Measurements from ENCODE around the gene ANKRD60. TPM values are rescaled to one million over a fixed set of nuclear protein-coding genes. Genes with fewer than 3 reads are reported as not detected.

The ANKRD60 gene
- total RNA-seq, 2 donors from 2014 or later, result not detected

DNA sequence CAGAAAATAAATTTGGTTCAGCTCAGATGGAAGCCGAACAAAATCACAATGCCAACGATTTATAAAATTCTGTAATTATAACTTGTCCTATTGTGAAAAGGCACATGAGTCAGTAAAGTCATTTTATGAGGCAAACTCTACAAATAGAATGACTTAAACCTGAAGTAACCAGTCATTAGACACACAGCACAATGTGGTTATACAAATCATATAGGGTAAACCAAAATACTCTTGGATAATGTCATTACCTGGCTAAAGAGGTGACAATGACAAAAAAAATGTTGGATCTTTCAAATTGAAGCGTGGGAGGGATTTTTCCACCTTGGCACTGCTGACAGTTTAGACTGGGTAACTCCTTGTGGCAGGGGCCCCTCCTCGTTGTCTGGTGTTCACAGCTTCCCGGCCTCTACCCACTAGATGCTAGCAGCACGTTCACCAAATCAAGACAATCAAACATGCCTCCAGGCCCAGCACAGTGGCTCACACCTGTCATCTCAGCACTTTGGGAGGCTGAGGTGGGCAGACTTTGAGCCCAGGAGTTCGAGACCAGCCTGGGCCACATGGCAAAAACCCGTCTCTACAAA is 5.0 kb downstream of the ANKRD60 start:
- H3K4me1 ChIP-seq (ENCODE audit: control insufficient read depth in 1 of 2, low read depth in 2 of 2), result peaks cover 0 to 5% of the 10 kb centered on the region in 2 donors
- TF ChIP-seq, protein P1, sequence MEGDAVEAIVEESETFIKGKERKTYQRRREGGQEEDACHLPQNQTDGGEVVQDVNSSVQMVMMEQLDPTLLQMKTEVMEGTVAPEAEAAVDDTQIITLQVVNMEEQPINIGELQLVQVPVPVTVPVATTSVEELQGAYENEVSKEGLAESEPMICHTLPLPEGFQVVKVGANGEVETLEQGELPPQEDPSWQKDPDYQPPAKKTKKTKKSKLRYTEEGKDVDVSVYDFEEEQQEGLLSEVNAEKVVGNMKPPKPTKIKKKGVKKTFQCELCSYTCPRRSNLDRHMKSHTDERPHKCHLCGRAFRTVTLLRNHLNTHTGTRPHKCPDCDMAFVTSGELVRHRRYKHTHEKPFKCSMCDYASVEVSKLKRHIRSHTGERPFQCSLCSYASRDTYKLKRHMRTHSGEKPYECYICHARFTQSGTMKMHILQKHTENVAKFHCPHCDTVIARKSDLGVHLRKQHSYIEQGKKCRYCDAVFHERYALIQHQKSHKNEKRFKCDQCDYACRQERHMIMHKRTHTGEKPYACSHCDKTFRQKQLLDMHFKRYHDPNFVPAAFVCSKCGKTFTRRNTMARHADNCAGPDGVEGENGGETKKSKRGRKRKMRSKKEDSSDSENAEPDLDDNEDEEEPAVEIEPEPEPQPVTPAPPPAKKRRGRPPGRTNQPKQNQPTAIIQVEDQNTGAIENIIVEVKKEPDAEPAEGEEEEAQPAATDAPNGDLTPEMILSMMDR (IDR thresholded peaks at IDR 0.05), result no peak
- H3K4me3 ChIP-seq, result no peak overlapping the region
- peaks cover 4% of the 10 kb centered on the region for H3K9me3 ChIP-seq
- peaks cover 9% of the 10 kb centered on the region for H3K27me3 ChIP-seq (replicated peaks; ENCODE audit: insufficient read depth)
- ATAC-seq (ENCODE audit: insufficient number of reproducible peaks, low FRiP score, low read depth) (no peak), DNase-seq (ENCODE audit: low spot score) (no peak)
- no peak overlapping the region for H3K27ac ChIP-seq
- no peaks in the 10 kb centered on the region for H3K36me3 ChIP-seq

- Histone ChIP-seq H3K27me3 (replicated peaks; ENCODE audit: insufficient read depth) (peaks cover 3% of the 10 kb centered on the region), H3K4me3 (no peak overlapping the region), H3K27ac (no peak overlapping the region), H3K9me3 (peaks cover 4% of the 10 kb centered on the region), H3K36me3 (no peaks in the 10 kb centered on the region), H3K4me1 (ENCODE audit: control insufficient read depth in 1 of 2, low read depth in 2 of 2) (no peaks in the 10 kb centered on the region)
- ATAC-seq (ENCODE audit: insufficient number of reproducible peaks, low FRiP score, low read depth) (no peak), DNase-seq (ENCODE audit: low spot score) (no peak)
- TF ChIP-seq, protein P1 (IDR thresholded peaks at IDR 0.05), result no peak
Observed at GRCh38 chr20:58222446-58222845, 6.0 kb downstream of the ANKRD60 start.

GRCh38 chr20:58219342-58219700 is 9.1 kb downstream of the ANKRD60 start:
- no peak overlapping the region for H3K4me3 ChIP-seq
- H3K9me3 ChIP-seq, result peaks cover 4% of the 10 kb centered on the region
- ATAC-seq (ENCODE audit: insufficient number of reproducible peaks, low FRiP score, low read depth) (no peak), DNase-seq (ENCODE audit: low spot score) (no peak)
- TF ChIP-seq, protein P1 (IDR thresholded peaks at IDR 0.05), result no peak
- no peaks in the 10 kb centered on the region for H3K36me3 ChIP-seq
- H3K4me1 ChIP-seq (ENCODE audit: control insufficient read depth in 1 of 2, low read depth in 2 of 2), result no peaks in the 10 kb centered on the region
- no peaks in the 10 kb centered on the region for H3K27me3 ChIP-seq (replicated peaks; ENCODE audit: insufficient read depth)
- H3K27ac ChIP-seq, result no peak overlapping the region

DNA sequence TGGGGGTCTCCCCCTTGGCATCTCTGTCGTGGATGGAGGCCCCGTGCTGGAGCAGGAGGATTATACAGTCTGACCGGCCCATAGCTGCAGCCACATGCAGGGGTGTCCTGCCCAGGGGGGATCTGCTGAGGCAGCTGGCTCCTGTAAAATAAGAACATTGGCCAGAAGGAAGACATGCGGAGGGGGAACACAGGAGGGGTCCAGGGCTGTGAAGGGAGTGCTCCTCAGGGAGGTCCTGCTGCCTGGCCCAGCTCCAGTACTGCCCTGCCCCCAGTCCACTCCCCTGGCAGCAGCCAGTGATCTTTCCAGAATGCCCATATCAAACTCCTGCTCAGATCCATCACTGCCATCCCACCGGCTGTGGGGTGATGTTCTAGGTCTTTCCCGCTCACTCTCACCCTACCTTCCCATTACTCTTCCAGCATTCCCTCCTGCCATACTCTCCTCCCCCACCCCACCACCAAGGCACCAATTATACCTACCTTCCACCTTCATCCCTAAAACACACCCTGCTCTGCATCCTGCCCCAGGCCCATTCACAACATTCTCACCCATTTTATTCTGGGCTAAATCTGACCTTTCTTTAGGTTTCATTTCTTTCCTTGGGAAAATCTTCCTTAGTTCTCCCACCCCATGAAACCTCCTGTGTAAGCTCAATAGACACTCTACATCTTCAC is 9.7 kb downstream of the ANKRD60 start:
- Histone ChIP-seq H3K4me3 (no peak overlapping the region), H3K9me3 (peaks cover 4% of the 10 kb centered on the region), H3K27ac (no peak overlapping the region), H3K4me1 (ENCODE audit: control insufficient read depth in 1 of 2, low read depth in 2 of 2) (no peaks in the 10 kb centered on the region), H3K27me3 (replicated peaks; ENCODE audit: insufficient read depth) (no peaks in the 10 kb centered on the region), H3K36me3 (no peaks in the 10 kb centered on the region)
- TF ChIP-seq, protein P1 (IDR thresholded peaks at IDR 0.05), result no peak
- ATAC-seq (ENCODE audit: insufficient number of reproducible peaks, low FRiP score, low read depth) (no peak), DNase-seq (ENCODE audit: low spot score) (no peak)

DNA sequence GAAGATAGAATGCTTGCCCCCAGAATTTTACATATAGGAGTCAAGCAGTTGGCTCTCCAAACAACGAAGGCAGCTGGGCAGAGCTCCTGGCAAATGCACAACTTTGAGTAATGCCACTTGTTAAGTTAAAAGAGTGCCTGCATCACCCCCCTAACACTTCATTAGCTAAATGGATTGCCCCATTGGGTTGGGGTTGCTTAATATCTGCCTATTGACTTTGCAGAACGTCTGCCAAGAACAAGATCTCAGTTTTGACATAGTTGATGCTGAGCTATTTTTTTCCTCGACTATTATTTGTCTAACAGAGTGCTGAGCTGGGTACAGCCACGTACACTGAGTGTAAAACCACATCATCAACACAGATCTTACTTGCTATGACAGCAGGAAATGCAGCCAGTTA is 12.1 kb downstream of the ANKRD60 start:
- peaks cover 4% of the 10 kb centered on the region for H3K9me3 ChIP-seq
- H3K36me3 ChIP-seq, result no peaks in the 10 kb centered on the region
- no peak overlapping the region for H3K4me3 ChIP-seq
- no peak for DNase-seq (ENCODE audit: low spot score)
- ATAC-seq (ENCODE audit: insufficient number of reproducible peaks, low FRiP score, low read depth), result no peak
- TF ChIP-seq, protein P1 (IDR thresholded peaks at IDR 0.05), result no peak
- H3K4me1 ChIP-seq (ENCODE audit: control insufficient read depth in 1 of 2, low read depth in 2 of 2), result no peaks in the 10 kb centered on the region
- no peak overlapping the region for H3K27ac ChIP-seq
- no peaks in the 10 kb centered on the region for H3K27me3 ChIP-seq (replicated peaks; ENCODE audit: insufficient read depth)

Data from thoracic aorta (tissue), 2 donors.